ENCODE results near the gene CHRNG. TPM values are rescaled to one million over a fixed set of nuclear protein-coding genes. Genes with fewer than 3 reads are reported as not detected.

Gene CHRNG
- total RNA-seq, 4 donors from 2014 or later = not detected

GRCh38 chr2:232501794-232502390 lies 37.6 kb upstream of the CHRNG start:
- TF ChIP-seq CTCF (IDR thresholded peaks at IDR 0.05; ENCODE audit: low read depth) = no peak

- TF ChIP-seq CTCF (IDR thresholded peaks at IDR 0.05; ENCODE audit: low read depth) = no peak
Measured at GRCh38 chr2:232502511-232502910, 37.0 kb upstream of the CHRNG start.

- no peak for TF ChIP-seq CTCF (IDR thresholded peaks at IDR 0.05; ENCODE audit: low read depth)
Measured at GRCh38 chr2:232502911-232503808, 36.3 kb upstream of the CHRNG start.

GRCh38 chr2:232503809-232504323 lies 35.6 kb upstream of the CHRNG start:
- TF ChIP-seq CTCF (IDR thresholded peaks at IDR 0.05; ENCODE audit: low read depth) = no peak

GRCh38 chr2:232504438-232504837 lies 35.1 kb upstream of the CHRNG start:
- TF ChIP-seq CTCF (IDR thresholded peaks at IDR 0.05; ENCODE audit: low read depth) = no peak

GRCh38 chr2:232505856-232506255 lies 33.6 kb upstream of the CHRNG start:
- no peak for TF ChIP-seq CTCF (IDR thresholded peaks at IDR 0.05; ENCODE audit: low read depth)

GRCh38 chr2:232506709-232507108 lies 32.8 kb upstream of the CHRNG start:
- TF ChIP-seq CTCF (IDR thresholded peaks at IDR 0.05; ENCODE audit: low read depth) = no peak
